AG09309 (cell line): ENCODE results near the gene G3BP2.
"Not testable (repeated sequence)": the region's sequence is repeated elsewhere in the genome, so short reads cannot be mapped to it uniquely, and the experiment has no call there.

Source experiments
- DNase-seq: peaks from one replicate; pipeline ENCODE4 v3.0.0-alpha.2; 2010; ENCODE audit warnings: low read depth
- H3K4me3 ChIP-seq: 2 replicates; pipeline ENCODE4 v1.5.1; 2011; ENCODE audit warnings: mild to moderate bottlenecking, low read depth, low read length, moderate library complexity; ENCODE audit not compliant: control insufficient read depth
- TF ChIP-seq, protein P1 (sequence below): IDR thresholded peaks from 2 replicates; pipeline ENCODE4 v1.5.1; 2011; ENCODE audit warnings: mild to moderate bottlenecking, low read depth, low read length, inconsistent platforms; ENCODE audit not compliant: insufficient read depth, control insufficient read depth; ENCODE audit errors: missing control alignments

The G3BP2 gene

DNA sequence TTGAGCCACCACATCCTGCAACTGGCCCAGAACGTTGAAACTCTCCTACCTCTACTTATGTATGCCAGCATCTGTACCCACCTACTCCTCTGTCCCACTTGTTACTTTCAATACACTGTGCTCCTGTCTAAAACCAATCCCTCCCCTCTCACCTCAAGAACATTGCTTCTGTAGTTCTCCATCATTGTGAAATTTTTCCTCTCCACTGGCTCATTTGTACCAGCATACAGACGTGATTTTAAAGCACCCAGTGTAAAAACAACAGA is 25.7 kb upstream of the G3BP2 start:
- no peak overlapping the region for H3K4me3 ChIP-seq
- no peak for DNase-seq
- TF ChIP-seq, protein P1, sequence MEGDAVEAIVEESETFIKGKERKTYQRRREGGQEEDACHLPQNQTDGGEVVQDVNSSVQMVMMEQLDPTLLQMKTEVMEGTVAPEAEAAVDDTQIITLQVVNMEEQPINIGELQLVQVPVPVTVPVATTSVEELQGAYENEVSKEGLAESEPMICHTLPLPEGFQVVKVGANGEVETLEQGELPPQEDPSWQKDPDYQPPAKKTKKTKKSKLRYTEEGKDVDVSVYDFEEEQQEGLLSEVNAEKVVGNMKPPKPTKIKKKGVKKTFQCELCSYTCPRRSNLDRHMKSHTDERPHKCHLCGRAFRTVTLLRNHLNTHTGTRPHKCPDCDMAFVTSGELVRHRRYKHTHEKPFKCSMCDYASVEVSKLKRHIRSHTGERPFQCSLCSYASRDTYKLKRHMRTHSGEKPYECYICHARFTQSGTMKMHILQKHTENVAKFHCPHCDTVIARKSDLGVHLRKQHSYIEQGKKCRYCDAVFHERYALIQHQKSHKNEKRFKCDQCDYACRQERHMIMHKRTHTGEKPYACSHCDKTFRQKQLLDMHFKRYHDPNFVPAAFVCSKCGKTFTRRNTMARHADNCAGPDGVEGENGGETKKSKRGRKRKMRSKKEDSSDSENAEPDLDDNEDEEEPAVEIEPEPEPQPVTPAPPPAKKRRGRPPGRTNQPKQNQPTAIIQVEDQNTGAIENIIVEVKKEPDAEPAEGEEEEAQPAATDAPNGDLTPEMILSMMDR = no peak

DNA sequence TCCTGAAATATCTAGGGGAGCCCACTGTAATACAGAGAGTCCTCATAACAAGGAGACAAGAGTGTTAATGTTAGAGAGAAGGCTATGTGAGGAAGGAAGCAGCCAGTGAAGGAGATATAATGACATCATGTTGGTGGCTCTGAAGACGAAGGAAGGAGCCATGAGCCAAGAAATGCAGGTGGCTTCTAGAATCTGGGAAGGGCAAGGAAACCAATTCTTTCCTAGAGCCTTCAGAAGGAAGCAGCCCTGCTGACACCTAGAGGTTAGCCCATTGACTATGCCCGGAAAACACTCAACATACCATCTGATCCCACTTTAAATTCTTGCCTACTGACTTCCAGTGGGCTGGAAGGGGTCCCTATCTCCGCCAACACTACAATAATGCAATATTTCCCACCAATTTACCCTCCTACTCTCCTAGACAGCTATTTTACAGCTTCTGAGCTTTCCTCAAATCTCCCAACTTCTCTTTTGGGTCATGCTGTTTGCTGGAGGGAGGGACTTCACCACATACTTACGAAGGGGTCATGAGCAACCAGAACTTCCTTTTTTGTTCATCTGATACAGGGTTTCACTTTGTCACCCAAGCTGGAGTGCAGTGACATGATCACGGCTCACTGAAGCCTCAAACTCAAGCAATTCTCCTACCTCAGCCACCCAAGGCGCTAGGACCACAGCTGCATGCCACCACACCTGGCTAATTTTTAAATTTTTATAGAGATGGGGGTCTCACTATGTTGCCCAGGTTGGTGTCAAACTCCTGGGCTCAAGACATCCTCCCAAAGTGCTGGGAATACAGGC is 25.2 kb upstream of the G3BP2 start:
- no peak overlapping the region for H3K4me3 ChIP-seq
- no peak for DNase-seq

DNA sequence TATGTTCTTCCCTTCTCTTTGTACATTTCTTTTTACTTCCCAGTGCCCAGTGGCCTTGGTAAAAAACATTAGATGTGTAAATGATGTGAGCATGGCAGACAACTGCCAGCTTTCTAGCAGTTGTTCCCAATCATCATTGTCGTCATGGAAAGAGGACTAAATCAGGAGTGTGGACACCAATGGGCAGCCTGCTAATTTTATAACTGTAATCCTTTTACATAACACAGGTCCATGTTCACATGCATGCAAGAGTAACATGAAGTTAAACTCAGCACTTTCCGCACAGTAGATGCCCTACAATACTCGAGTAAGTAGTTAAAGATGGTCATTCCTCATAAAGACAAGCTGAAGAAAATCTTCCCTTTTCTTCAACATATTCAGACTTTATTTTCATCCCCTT is 23.4 kb upstream of the G3BP2 start:
- no peak overlapping the region for H3K4me3 ChIP-seq
- TF ChIP-seq, protein P1 = no peak
- DNase-seq = no peak

More for the DNA sequence above, 25.2 kb upstream of the G3BP2 start:
- TF ChIP-seq, protein P1 = no peak

DNA sequence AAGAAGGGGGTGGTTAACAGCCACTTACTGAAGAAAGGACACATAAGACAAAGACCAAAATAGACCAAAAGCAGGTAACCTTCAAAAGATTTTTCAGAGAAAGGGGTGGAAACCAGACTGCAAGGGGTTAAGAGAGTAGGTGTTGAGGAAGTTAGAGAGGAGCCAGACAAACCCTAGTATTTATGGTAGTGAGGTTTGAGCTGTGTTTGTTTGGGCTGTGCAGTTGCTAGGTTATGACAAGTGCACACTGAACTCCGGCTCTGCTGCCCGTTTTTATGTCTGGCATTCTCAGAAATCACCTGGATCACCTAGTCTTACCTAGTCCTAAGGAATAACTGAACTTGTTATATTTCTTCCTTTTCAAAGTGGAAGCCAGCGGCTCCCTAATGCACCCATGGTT is 22.9 kb upstream of the G3BP2 start:
- H3K4me3 ChIP-seq = no peak overlapping the region
- TF ChIP-seq, protein P1 = no peak
- DNase-seq = no peak

DNA sequence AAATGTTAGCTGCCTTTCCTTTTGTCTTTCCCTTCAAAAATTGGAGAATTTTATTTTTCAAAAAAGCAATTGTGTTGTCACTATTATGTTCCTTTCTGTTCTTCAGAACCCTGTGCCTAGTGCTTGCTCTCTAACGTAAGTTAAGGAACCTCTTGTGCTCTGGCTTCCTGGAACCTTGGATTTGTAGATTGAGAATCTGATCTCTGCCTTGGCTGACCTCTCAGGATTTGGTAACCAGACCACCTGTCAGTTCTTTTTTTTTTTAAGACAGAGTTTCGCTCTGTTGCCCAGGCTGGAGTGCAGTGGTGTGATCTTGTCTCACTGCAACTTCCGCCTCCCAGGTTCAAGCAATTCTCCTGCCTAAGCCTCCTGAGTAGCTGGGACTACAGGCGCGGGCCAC is 18.9 kb upstream of the G3BP2 start:
- not testable (repeated sequence) for H3K4me3 ChIP-seq, DNase-seq

DNA sequence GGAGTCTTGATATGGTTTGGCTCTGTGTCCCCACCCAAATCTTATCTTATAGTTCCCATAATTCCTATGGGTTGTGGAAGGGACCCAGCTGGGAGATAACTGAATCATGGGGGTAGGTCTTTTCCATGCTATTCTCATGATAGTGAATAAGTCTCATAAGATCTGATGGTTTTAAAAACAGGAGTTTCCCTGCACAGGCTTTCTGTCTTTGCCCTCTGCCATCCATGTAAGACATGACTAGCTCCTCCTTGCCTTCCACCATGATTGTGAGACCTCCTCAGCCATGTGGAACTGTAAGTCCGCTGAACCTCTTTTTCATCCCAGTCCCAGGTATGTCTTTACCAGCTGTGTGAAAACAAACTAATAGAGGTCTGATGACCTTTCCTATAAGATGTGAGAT is 13.9 kb upstream of the G3BP2 start:
- not testable (repeated sequence) for DNase-seq, H3K4me3 ChIP-seq

DNA sequence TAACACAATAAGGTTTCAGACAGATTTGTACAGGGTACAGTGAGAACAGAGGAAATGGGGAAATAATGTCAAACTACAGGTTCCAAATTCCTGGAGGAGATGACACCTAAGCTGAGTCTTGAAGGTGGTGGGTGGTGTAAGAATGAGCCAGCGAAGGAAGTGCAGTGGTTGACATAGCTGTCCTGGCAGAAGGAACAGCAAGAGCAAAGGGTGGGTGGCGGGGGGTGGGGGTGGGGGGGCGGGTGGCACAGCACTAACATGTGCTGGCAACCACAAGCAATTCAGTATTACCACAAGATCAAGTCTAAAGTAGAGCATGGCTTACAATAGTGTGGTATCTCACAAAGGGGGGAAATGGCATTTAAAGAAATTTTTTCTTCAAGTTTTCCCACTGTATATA is 13.1 kb upstream of the G3BP2 start:
- TF ChIP-seq, protein P1 = no peak
- DNase-seq = no peak
- H3K4me3 ChIP-seq = no peak overlapping the region
